Superior temporal gyrus (tissue), 1 donor: ENCODE measurements around the gene RNF150.
A peak's percentile ranks its signal among the peaks of the same experiment; 100 is the strongest.
"Not testable (repeated sequence)": the region's sequence is repeated elsewhere in the genome, so short reads cannot be mapped to it uniquely, and the experiment has no call there.

Experiments used
- DNase-seq: peaks from one replicate; pipeline ENCODE4 v3.0.0-alpha.2; 2016; ENCODE audit errors: extremely low spot score

Gene RNF150

GRCh38 chr4:141077611-141078225, 55.6 kb downstream of the RNF150 start:
- no peak for DNase-seq

DNA sequence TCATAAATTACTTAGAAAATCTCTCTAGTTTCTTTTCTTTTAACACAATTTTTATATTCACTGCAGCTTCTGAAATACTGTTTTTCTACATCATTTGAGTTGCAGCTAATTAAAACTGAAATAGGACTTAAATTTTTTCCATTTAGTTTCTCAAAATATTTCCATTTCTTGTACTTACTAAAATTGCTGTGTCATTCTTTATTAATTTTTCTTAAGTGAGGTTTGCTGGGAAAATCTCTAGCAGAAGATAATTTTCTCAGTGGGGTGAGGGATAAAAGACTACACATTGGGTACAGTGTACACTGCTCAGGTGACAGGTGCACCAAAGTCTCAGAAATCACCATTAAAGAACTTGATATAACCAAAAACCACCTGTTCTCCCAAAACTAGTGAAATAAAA, 57.7 kb downstream of the RNF150 start:
- no peak for DNase-seq

DNA sequence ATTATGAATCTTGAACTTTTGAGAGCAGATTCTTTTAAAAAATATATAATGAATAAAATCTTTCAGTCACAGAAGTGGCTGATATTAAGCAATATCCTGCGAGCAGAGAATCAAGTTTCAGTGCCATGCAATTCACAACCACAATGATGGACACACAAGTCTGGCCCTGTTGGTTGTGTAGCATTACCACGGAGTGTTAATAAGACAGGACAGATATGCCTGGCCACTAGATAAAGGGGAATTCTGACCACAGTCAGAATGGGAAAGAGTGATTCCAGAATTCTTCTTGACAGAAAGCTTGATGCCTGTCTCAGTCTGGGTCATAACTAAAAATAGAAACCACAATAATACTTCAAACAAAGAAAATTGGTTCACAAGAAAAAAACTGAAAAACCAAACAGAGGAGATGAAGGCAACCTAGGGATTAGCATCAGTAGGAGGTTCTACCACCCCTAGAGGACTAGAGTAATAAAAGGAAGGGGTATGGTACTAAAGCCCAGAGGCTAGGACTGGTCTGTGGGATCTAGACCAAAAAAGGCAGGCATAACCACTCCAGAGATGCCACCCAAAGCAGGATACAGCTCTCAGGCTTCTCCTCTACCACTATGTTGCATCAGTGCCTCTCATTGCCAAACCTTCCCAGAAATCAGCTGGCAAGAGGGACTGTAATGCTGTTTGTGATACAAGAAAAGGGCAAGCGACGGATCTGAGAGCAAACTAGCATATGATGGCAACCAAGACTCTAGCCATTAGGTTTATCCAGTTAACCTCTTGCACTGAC, 59.0 kb downstream of the RNF150 start:
- DNase-seq = no peak

DNA sequence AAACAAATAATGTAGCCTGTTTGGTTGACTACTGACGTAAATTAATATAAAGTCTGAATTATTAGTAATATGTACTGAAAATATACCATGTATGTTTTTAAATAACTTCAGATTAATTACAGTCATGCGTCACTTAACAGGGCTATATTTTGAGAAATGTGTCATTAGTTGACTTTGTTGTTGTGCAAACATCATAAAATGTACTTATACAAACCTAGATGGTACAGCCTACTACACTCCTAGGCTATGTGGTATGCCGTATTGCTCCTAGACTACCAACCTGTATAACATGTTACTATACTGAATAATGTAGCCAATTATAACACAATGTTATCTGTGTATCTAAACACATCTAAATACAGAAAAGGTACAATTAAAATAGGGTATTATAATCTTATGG, 66.6 kb downstream of the RNF150 start:
- DNase-seq = no peak

DNA sequence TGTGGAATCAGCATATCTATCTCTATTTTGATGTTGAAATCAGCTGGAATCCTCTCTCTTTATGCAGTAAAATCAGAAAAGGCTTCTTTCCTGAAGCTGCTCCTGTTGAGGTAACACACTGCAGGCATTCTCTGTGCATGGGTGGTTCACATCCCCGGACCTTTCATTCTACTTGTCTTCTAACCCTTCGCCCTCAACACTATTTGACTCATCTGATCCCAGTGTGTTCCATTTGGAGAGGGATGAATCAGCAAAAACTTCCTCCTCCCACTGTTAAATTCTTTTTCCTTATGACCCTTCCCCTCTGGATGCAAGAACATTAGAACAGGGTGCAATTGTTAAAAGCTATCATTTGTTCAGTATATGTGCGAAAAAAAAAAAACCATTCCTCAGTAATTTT, 67.4 kb downstream of the RNF150 start:
- no peak for DNase-seq

DNA sequence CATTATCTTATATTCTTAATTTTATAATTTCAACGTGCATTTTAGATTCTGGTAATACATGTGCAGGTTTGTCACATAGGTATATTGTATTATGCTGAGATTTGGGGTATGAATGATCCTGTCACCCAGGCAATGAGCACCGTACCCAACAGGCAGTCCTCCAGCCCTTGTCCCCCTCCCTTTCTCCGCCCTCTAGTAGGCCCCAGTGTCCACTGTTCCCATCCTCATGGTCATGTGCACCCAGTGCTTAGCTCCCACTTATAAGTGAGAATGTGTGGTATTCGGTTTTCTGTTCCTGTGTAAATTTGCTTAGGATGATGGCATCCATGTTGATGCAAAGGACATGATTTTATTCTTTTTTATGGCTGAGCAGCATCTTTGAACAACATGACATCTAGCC, 70.6 kb downstream of the RNF150 start:
- DNase-seq = no peak

DNA sequence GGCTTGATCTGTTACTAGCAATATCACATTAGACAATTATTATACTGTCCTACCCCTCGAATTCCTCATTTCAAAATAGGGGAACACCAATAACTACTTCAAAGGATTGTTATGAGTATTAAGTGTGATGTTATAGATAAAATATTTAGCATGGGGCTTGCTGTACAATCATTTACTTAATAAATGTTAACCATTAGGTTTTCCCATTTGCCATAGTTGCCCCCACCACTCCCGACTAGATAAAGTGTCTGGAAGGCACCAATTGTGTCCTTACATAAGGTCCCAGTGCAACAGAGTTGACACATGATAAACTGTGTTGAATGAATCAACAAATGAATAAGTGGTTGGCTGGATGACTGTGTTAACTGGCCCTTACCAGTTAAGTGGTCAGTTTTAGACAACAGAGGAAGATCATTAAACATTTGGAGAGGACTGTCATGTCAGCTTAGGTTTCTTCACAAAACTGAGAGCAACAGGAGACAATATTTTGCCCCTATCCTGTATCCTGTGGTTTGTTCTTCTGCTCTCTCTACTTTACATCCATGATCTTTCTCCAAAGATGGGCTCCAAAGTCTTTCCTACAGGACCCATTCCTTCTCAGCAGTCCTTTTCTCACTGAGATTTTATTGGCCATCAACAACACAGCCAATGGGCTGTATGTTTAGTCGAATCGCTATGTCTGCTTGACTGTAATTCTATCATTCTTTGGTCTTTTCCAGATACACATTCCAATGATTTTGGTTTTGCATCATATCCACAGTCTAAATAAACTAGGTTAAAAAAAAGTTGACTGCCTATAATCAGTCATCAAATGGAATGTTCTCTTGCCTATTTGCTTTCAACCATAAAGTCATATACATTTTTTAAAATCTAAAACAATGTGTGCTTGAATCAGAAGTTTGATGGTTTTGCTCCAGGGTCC, 74.4 kb downstream of the RNF150 start:
- DNase-seq = no peak

DNA sequence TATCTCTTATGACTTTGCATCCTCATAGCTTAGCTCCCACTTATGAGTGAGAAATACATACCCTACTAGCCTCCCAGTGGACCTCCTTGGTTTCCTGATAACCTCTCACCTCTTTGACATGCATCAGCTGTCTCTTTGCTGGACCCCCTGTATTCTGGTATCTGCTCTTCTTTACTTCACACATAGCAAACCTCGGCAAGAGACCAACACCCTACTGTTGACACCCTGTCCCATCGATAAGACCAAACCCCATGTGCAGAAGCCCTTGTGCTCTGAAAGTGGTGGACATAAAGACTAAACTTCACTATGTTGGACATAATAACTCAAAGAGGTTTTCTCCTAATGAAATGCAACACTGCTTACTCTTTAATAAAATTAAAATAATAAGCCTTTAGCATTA, 75.7 kb downstream of the RNF150 start:
- DNase-seq = no peak

DNA sequence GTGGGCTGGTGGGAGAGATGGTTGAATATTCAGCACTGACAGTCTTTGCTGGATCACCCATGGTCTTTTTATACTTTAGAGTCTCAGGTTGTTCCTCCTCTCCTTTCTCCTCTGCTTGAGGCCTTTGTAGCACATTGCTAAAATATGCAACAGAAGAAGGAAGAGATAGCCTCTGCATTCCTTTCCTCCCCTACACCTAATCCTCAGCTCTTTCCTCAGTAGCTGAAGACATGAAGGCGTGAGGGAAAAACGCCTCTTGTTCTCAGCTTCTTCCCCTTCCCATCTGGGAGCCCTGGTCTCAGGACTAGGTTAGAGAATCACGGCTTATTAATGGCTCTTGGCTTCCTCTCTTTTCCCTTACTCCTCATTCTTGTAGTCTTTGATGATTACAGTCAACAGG, 76.8 kb downstream of the RNF150 start:
- no peak for DNase-seq

DNA sequence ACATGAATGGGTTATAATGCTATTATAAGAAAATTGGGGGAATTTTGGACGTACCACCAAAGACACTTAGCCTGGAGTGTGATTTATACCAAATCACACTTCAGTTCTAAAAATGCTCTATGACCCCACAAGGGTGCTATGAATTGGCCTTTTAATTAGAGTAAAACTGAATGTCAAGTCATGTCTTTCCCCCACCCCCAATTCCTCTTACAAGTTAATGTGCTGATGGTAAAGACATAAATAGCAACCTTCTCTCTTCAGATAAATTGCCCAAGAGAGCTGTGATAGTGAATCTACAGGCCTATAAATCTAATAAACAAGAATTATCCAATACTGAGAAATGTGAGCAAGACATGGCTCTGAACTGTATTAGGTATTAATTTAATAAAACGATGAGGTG, 78.8 kb downstream of the RNF150 start:
- no peak for DNase-seq

- not testable (repeated sequence) for DNase-seq
Measured at GRCh38 chr4:141050999-141051398, 82.3 kb downstream of the RNF150 start.

DNA sequence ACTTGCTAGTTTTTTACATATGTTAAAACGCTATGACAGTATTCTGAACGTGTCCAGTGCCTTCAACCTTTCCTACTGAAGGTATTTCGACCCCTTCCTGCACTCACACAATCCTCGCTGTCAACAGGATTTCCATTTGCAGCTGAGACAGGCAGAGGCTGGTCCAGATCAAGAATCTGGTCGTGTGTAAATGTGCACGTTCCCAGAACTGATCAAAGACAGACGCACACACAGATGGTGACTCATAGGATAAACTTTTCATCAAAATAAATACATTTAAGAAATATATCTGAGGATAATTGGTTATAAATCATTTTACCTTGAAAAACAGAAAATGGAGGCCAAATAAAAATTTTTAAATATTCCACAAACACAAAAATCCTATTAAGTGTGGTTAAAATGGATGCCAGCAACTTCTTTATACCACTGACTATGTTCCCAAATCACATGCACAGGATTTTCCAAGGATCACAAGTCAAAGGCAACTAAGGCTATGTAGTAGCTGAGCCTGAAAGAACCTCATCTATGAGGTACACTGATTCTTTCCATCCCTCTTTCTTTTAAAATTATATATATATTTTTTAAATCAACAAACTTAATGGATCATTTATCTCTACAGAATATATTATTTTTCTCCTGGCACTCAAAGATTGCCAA, 85.9 kb downstream of the RNF150 start:
- no peak for DNase-seq

- DNase-seq = peak; percentile 73
Measured at GRCh38 chr4:141046255-141046654, 87.0 kb downstream of the RNF150 start.

DNA sequence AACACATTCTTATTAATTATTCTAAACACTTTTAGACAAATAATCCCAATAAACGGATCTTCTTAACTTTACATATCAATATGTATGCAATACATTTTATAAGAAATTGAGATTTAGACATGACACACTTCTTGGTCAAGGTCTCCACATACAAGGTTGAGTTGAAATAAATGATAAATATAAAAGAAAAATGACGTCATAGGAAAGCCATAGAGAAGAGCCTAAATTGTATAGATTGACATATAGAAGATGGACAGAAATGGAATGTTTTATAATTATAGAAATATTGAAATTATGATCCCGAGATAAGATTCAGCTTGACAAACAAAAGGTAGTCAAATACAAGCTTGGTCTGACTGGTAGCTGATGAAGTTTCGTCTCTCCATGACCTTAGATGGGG, 87.4 kb downstream of the RNF150 start:
- DNase-seq = no peak

DNA sequence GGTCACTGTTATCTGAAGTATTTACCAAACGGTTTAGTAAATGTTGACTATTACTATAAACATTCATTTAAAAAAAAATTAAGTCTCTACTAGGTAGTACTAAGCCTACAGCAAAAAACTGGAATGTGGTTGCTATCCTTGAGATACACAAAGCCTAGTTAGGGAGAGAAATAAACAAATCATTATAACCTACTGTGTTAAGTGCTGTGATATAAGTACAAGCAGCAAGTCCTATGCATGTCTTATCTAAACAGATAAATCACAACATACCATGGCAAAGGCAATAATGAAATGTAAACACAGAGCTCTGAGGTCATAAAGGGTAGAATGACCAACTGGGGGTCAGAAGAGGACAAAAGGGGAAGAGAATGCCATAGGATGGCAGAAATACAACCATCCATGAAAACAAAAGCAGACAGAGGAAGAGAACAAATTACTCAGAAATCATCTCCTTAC, 92.2 kb downstream of the RNF150 start:
- DNase-seq = no peak

DNA sequence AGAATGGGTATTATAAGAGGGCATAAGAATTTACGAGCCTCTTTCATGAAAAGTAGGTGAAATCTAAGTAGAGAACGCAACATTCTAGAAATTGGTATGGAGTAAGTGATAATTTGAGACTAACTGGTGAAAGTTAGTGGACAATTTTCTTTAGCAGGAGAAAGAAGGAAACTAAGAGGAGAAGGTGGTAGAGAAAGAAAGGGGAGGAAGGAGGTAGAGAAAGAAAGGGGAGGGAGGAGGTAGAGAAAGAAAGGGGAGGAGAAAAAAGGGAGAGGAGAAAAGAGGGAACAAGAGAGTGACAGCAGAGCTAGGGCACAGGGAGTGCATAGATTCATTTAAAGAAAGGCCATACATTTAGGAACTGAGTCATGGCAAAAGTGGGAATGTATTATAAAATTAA, 94.1 kb downstream of the RNF150 start:
- no peak for DNase-seq

- DNase-seq = no peak
Measured at GRCh38 chr4:141038428-141038827, 94.8 kb downstream of the RNF150 start.

- DNase-seq = no peak
Measured at GRCh38 chr4:141037446-141037845, 95.8 kb downstream of the RNF150 start.

- DNase-seq = no peak
Measured at GRCh38 chr4:141036786-141037185, 96.5 kb downstream of the RNF150 start.

- DNase-seq = no peak
Measured at GRCh38 chr4:141035920-141036319, 97.3 kb downstream of the RNF150 start.

DNA sequence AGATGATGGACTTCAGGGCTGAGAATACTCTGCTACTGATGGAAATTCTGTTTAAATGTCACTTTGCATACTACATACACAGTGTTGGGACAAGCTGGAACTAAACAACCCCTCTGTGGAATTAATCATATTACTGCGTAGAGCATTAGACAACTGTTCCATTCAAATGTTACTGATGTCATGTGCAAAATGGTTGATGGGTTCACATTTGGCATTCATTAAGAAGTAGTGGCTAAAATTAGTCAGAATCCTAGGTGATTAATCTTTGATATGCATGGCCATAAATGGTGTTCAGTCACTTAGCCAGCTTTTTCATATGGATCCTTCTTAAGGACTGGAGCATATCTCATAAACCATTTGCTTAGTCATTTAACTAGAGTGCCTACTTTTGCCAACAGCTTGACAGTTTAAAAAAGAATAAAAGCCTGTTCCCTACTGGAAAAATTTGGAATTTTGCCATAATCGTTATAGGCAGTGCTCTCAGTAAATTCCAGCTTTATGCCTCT, 105.2 kb downstream of the RNF150 start:
- no peak for DNase-seq

DNA sequence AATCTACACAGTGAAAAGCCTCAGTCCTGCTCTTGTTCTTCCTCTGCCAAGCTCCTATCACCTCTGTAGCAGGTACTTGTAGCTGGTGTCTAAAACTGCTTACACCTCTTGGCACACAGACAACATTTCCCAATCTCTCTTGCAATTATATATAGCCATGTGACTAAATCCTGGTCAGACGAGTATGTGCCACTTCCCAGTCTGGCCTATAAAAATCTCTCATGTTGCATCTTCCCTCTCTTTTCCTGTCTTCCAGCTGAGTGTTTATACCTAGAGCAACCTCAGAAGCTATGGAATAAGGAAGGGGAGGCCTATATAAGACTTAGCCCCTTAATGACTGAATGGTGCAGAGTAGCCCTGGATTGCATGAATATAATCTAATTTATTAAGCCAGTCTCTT, 105.8 kb downstream of the RNF150 start:
- no peak for DNase-seq
